Small intestine (tissue), 7 donors: ENCODE data around the gene ZNF136. TPM values are rescaled to one million over a fixed set of nuclear protein-coding genes. Genes with fewer than 3 reads are reported as not detected.
A peak's percentile ranks its signal among the peaks of the same experiment; 100 is the strongest.

ENCODE experiments used
- DNase-seq, 2 donors: peaks; one replicate each; pipeline versions ENCODE4 v3.0.0 to v3.0.0-alpha.2; 2013
- FAIRE-seq: peaks from 2 replicates; lab custom pipeline; 2012; peaks lifted over from hg19 to GRCh38; lab: Jason Lieb, UNC
- H3K27ac ChIP-seq, 3 donors: one replicate each; pipeline ENCODE4 v1.5.1; 2013; ENCODE audit warnings: low read length in 2 of 3, mild to moderate bottlenecking in 2 of 3, control low read depth in 1 of 3, inconsistent platforms in 1 of 3, low read depth in 1 of 3, moderate library complexity in 1 of 3
- H3K27me3 ChIP-seq, 3 donors: one replicate each; pipeline ENCODE4 v1.6.1; 2013; ENCODE audit warnings: low read length in 3 of 3, inconsistent platforms in 1 of 3; ENCODE audit not compliant: control insufficient read depth in 3 of 3, insufficient read depth in 3 of 3
- H3K36me3 ChIP-seq, 3 donors: one replicate each; pipeline ENCODE4 v1.6.1; 2013; ENCODE audit warnings: low read length in 3 of 3, inconsistent platforms in 1 of 3, low read depth in 1 of 3, mild to moderate bottlenecking in 1 of 3, moderate library complexity in 1 of 3; ENCODE audit not compliant: control insufficient read depth in 3 of 3, insufficient read depth in 2 of 3
- H3K4me1 ChIP-seq, 3 donors: one replicate each; pipeline ENCODE4 v1.6.1; 2013; ENCODE audit warnings: low read length in 2 of 3, inconsistent platforms in 1 of 3, low read depth in 1 of 3, mild to moderate bottlenecking in 1 of 3, moderate library complexity in 1 of 3; ENCODE audit not compliant: control insufficient read depth in 3 of 3, insufficient read depth in 2 of 3
- H3K4me3 ChIP-seq, 3 donors: one replicate each; pipeline ENCODE4 v1.5.1; 2013; ENCODE audit warnings: low read length in 3 of 3, control low read depth in 1 of 3, inconsistent platforms in 1 of 3, low read depth in 1 of 3, mild to moderate bottlenecking in 1 of 3, moderate library complexity in 1 of 3
- H3K9me3 ChIP-seq, 2 donors: one replicate each; pipeline ENCODE4 v1.6.1; 2013; ENCODE audit warnings: low read depth in 1 of 2, low read length in 1 of 2; ENCODE audit not compliant: control insufficient read depth in 2 of 2, insufficient read depth in 1 of 2
- WGBS, 3 donors: extraction: QIAGEN DNeasy Blood & Tissue Kit; methylation state at CpG; one replicate each; pipeline ENCODE4 v1.1.7; 2013; 5-methylcytosine and 5-hydroxymethylcytosine counted together
- polyA plus RNA-seq, 4 donors: library from polyadenylated mRNA; stranded (reverse) in 3 of 4; unstranded in 1 of 4; fragments of 200-250 nt in 3 of 4; fragments of 120-200 nt in 1 of 4; gene quantifications; one replicate each; pipeline versions ENCODE4 v1.2.1 to v1.2.3, GENCODE V29; 2013
- donor health status: healthy with polysubstance abuse.
- donor health status: control.
- donor health status: control.
- donor health status: Bipolar disorder and iron deficiency.
- donor health status: healthy.

The ZNF136 gene
- polyA plus RNA-seq, 4 donors, result 2.7 to 11.1 (median 3.2) TPM

DNA sequence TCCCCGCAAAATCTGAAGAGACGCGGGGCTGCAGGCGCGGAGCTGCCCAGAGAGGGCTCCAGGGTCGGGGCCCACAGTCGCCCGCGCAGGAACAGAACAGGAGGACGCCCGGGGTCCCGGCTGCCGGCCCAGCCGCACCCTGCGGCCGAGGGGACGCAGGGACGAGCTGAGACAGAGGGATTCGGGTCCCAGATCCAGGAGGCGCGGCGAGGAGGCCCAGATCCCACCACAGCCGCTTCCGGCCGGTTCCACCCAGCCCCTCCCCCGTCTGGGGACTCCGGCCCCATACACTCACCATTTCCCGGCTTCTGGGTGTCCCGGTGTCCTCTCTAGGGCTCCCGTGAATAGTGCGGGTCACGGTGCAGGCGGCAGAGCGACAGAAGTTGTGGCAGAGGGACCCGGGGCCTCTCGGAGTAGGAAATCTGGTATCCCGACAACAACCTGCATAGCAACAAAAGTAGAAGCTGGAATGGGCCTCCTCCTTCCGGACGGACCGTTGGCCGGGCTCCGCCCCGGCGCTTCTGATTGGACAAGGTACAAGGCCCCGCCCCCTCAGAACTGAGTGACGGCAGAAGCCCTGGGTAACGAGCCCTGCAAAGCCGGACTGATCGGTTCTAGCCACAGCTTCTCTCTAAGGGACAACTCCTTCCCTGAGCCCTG lies 22.9 kb upstream of the ZNF136 start, which contains the start of gene ZNF20:
Gene ZNF20 (minus strand): TSS at position 466 of the 660 bp plus-strand sequence. CDS start 168 bp downstream, at position 298.
- Histone ChIP-seq H3K4me1 (peaks cover 0 to 7% (median 2%) of the 10 kb centered on the region in 3 donors), H3K4me3 (peak within 1 kb of the TSS; percentile 70 to 94 (median 75)), H3K27me3 (no peaks in the 10 kb centered on the region), H3K9me3 (peaks cover 0 to 21% of the 10 kb centered on the region in 2 donors), H3K36me3 (peaks cover 2 to 32% (median 3%) of the 10 kb centered on the region in 3 donors), H3K27ac (peak within 1 kb of the TSS; percentile 28 to 92 (median 86))
- FAIRE-seq, result peak; percentile 19
- peak; percentile 96 to 98 for DNase-seq
- WGBS, 3 donors, result 0% methylated on average over 42 to 49 of the region's 49 CpGs

DNA sequence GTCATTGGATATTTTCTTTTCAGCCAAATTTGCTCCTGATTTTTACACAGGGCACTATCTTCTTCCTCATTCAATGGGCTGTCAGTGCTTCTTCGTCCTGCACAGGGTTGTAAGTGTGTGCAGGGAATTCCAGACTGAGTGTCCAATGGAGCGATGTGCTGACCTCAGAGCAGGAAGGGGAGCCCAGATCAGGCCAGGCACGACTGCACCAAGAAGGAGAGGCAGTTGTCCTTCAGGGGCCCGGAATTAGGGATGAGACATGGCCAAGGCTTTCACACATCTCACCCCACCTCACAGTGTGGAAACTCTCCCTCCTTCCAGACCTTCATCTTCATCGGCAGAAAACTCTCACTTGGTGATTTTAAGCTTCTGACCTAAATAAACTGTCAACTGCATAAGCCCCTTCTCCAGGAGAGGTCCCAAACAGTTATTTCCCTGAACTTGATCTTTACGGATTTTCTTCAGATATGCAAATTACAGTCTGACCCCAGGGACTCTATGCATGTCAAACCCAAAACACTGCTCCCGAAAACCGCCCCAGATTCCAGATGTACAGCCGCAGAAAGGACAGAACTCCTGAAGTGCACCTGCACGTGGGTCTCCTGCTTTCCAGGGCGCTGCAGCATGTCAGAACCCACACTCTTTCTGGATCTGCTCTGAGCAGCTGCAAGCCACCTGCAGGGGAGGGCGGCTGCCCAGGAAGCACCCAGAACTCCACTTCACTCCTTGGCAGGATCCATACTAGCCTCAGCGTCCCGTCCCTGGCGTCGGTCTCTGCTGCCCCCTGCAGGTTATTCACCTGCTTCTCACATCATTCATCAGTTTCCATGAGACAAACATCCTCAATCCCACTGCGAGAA lies 22.1 kb upstream of the ZNF136 start:
- H3K9me3 ChIP-seq, result peaks cover 0 to 26% of the 10 kb centered on the region in 2 donors
- peaks cover 0 to 7% (median 2%) of the 10 kb centered on the region in 3 donors for H3K4me1 ChIP-seq
- H3K36me3 ChIP-seq, result peaks cover under 1 to 27% (median 3%) of the 10 kb centered on the region in 3 donors
- H3K27me3 ChIP-seq, result no peaks in the 10 kb centered on the region
- WGBS, 3 donors, result 2 to 4% (median 3%) methylated on average over 17 of the region's 17 CpGs
- peak overlapping the region; percentile 70 to 94 (median 75) for H3K4me3 ChIP-seq
- H3K27ac ChIP-seq, result peak overlapping the region in 2 of 3 donors; percentile 86 to 92
- FAIRE-seq, result no peak
- peak; percentile 91 to 94 for DNase-seq

DNA sequence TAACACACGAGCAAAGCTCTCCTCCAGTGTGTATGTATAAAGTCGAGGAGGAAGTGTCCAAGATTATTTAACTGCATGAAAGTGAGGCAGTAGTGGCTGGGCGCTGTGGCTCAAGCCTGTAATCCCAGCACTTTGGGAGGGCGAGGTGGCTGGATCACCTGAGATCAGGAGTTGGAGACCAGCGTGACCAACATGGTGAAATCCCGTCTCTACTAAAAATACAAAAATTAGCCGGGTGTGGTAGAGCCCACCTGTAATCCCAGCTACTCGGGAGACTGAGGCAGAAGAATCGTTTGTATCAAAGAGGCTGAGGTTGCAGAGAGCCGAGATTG lies 21.5 kb upstream of the ZNF136 start:
- Histone ChIP-seq H3K4me1 (peaks cover 0 to 7% (median 2%) of the 10 kb centered on the region in 3 donors), H3K4me3 (no peak overlapping the region), H3K36me3 (peaks cover 0 to 23% (median 3%) of the 10 kb centered on the region in 3 donors), H3K27me3 (no peaks in the 10 kb centered on the region), H3K27ac (no peak overlapping the region), H3K9me3 (peaks cover 0 to 26% of the 10 kb centered on the region in 2 donors)
- DNase-seq, result no peak
- WGBS, 3 donors, result 49 to 58% (median 54%) methylated on average over 10 of the region's 10 CpGs
- FAIRE-seq, result no peak

DNA sequence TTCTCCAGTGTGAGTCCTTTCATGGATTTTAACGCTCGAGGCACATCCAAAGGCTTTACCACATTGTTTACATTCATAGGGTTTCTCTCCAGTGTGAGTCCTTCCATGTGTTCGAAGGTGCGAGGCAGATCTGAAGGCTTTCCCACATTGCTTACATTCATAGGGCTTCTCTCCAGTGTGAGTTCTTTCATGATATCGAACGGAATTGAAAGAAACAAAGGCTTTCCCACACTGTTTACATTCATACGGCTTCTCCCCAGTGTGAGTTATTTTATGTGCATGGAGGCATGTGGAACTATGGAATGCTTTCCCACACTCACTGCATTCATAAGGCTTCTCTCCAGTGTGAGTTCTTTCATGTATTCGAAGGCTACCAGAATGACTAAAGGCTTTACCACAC lies 17.5 kb upstream of the ZNF136 start:
- Histone ChIP-seq H3K27ac (no peak overlapping the region), H3K27me3 (no peaks in the 10 kb centered on the region), H3K9me3 (peaks cover 0 to 26% of the 10 kb centered on the region in 2 donors), H3K4me3 (no peak overlapping the region), H3K36me3 (peaks cover 5 to 13% (median 7%) of the 10 kb centered on the region in 3 donors), H3K4me1 (peaks cover 0 to 7% (median 0%) of the 10 kb centered on the region in 3 donors)
- FAIRE-seq (no peak), DNase-seq (no peak)
- WGBS, 3 donors, result 94 to 97% (median 96%) methylated on average over 8 of the region's 8 CpGs

DNA sequence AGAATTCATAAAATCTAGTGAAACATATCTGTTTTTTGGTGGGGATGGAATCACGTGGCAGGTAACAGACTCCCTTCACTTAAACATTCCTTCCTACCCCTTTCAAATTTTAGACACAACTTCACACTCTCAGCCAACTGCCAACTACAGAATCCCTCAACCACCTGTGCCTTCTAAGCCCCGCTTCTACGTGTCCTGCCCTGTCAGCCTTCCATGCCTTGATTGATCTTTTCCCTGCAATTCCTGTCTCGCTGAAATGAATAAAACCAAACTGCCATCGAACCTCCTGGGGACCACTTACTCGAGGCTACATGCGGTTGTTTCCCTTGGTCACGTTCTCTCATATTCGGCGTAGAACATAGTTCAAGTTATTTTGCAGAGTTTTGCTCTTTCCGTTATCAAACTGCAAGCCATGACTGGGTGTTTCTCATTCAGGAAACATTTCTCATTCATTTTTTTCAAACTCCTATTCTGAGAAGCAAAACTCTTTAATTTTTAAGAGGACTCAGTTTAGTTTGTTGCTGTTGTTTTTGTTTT lies 7.5 kb upstream of the ZNF136 start:
- H3K27me3 ChIP-seq, result no peaks in the 10 kb centered on the region
- H3K36me3 ChIP-seq, result peaks cover 0 to 7% (median 3%) of the 10 kb centered on the region in 3 donors
- no peak overlapping the region for H3K27ac ChIP-seq
- H3K4me3 ChIP-seq, result peak overlapping the region in 1 of 3 donors; percentile 76
- FAIRE-seq, result no peak
- H3K9me3 ChIP-seq, result no peaks in the 10 kb centered on the region
- H3K4me1 ChIP-seq, result peaks cover 0 to 5% (median 3%) of the 10 kb centered on the region in 3 donors
- peak in 1 of 2 donors; percentile 37 for DNase-seq
- WGBS, 3 donors, result 27 to 48% (median 44%) methylated on average over 11 of the region's 11 CpGs

DNA sequence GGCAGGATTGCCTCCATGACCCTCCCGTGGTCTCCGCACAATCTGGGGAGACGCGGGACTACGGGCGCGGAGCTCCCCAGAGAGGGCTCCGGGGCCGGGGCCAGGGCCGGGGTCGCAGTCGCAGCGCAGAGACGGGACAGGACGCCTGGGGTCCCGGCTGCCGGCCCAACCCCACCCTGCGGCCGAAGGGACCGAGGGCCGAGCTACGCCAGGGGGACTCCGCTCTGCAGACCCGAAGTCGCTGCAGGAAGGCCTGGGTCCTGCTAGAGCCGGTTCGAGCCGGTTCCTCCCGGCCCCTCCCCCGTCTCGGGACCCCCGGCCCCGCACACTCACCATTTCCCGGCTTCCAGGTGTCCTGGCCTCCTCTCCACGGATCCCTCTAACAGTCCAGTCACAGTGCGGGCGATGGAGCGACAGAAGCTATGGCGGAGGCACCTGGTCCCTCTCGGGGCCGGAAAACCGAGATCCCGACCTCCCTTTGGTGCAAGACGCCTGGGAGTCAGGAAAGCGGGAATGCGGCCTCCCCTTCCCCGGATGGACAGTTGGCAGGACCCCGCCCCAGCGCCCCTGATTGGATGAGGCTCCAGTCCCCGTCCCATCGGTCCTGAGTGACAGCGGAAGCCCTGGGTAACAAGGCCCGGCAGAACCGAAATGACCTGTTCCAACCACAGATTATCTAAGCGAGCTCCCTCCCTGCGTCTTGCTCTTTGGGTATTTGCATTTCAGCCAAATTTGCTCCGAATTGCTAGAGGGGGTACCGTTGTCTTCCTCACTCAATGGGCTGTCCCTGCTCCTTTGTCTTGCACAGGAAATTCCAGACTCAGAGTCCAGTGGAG lies 6.5 kb upstream of the ZNF136 start, which contains the start of gene ZNF625:
Gene ZNF625 (minus strand): TSS at position 512 of the 836 bp plus-strand sequence. CDS start 176 bp downstream, at position 336.
- 1 to 2% (median 2%) methylated on average over 50 to 58 of the region's 58 CpGs for WGBS, 3 donors
- H3K36me3 ChIP-seq, result peaks cover 0 to 4% (median 0%) of the 10 kb centered on the region in 3 donors
- no peaks in the 10 kb centered on the region for H3K27me3 ChIP-seq
- peak within 1 kb of the TSS in 2 of 3 donors; percentile 71 to 78 for H3K27ac ChIP-seq
- peaks cover 0 to 5% (median 3%) of the 10 kb centered on the region in 3 donors for H3K4me1 ChIP-seq
- FAIRE-seq, result no peak
- H3K9me3 ChIP-seq, result no peaks in the 10 kb centered on the region
- peak within 1 kb of the TSS; percentile 75 to 98 (median 76) for H3K4me3 ChIP-seq
- peak; percentile 69 to 86 for DNase-seq

DNA sequence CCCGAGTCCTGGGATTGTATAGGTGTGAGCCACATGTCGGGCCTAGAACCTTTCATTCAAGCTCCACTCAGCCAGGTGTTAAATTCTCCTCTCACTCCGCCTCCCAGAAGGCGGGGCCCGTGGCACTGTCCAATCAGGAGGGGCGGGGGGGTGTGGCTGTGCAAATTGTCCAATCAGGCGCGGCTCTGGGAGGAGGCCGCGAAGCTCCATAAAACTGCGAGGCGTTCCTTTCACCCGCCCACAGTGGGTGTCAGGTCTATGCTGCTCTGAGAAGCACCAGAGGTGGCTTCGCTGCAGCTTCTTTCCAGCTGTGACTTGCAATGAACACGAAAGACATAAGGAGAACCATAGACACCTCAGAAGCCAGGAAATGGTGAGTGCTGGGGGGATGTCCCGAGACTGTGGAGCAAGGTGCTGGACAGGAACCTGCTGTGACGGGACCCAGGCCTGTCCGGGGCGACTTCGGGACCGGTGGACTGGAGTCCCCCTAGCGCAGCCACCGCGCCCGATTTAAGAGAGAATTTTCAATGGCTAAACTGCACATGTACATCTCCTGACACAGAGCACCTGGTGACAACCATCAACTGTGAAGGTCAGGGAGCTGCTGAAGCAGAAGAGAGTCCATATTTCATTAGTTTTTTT lies 3.0 kb upstream of the ZNF136 start:
- FAIRE-seq, result no peak

More for the DNA sequence above, 3.0 kb upstream of the ZNF136 start:
- 94 to 96% (median 95%) methylated on average over 25 of the region's 25 CpGs for WGBS, 3 donors
- Histone ChIP-seq H3K27ac (no peak overlapping the region), H3K36me3 (no peaks in the 10 kb centered on the region), H3K9me3 (no peaks in the 10 kb centered on the region), H3K4me1 (peaks cover 4 to 10% (median 5%) of the 10 kb centered on the region in 3 donors), H3K27me3 (no peaks in the 10 kb centered on the region), H3K4me3 (no peak overlapping the region)
- DNase-seq, result no peak
